ENCODE results near the gene DQX1.
"Not testable (repeated sequence)": the region's sequence is repeated elsewhere in the genome, so short reads cannot be mapped to it uniquely, and the experiment has no call there.

The DQX1 gene

GRCh38 chr2:74496997-74497776, 28.8 kb downstream of the DQX1 start:
- Mint-ChIP-seq H3K4me3 (peak overlapping the region; percentile 83), H3K4me1 (peaks cover 28% of the 10 kb centered on the region), H3K36me3 (peaks cover 23% of the 10 kb centered on the region), H3K27ac (no peak overlapping the region), H3K9me3 (no peaks in the 10 kb centered on the region), H3K27me3 (peaks cover 64% of the 10 kb centered on the region)
- no peak for DNase-seq
- CTCF ChIA-PET = interaction anchor here (0.6 to 1.0 kb wide), 2 partner anchors 7 to 17 kb away, joined by 3 read pairs; no protein-coding TSS in a partner anchor

- CTCF ChIA-PET = no interaction called here
- DNase-seq = no peak
- H3K27me3 Mint-ChIP-seq = peaks cover 46% of the 10 kb centered on the region
- H3K4me1 Mint-ChIP-seq = peaks cover 20% of the 10 kb centered on the region
- H3K36me3 Mint-ChIP-seq = peaks cover 29% of the 10 kb centered on the region
- no peak overlapping the region for H3K4me3 Mint-ChIP-seq
- no peak overlapping the region for H3K27ac Mint-ChIP-seq
- H3K9me3 Mint-ChIP-seq = no peaks in the 10 kb centered on the region
Observed at GRCh38 chr2:74495440-74495839, 30.6 kb downstream of the DQX1 start.

- no peak overlapping the region for H3K4me3 Mint-ChIP-seq
- no peak overlapping the region for H3K27ac Mint-ChIP-seq
- no peak for DNase-seq
- no peaks in the 10 kb centered on the region for H3K9me3 Mint-ChIP-seq
- peaks cover 27% of the 10 kb centered on the region for H3K27me3 Mint-ChIP-seq
- CTCF ChIA-PET = interaction anchor here (0.7 to 1.4 kb wide), 2 partner anchors 14 to 37 kb away, joined by 4 read pairs; partner anchors contain the start of genes HTRA2 and PCGF1
- H3K36me3 Mint-ChIP-seq = peaks cover 39% of the 10 kb centered on the region
- H3K4me1 Mint-ChIP-seq = peaks cover 12% of the 10 kb centered on the region
Observed at GRCh38 chr2:74493546-74493945, 32.5 kb downstream of the DQX1 start.

GRCh38 chr2:74491648-74492544, 34.1 kb downstream of the DQX1 start:
- H3K4me1 Mint-ChIP-seq = peaks cover 1% of the 10 kb centered on the region
- H3K27me3 Mint-ChIP-seq = peaks cover 11% of the 10 kb centered on the region
- CTCF ChIA-PET = interaction anchor here (1.0 to 1.3 kb wide), 2 partner anchors 9 to 12 kb away, joined by 3 to 4 read pairs; partner anchors contain the start of genes CCDC142 and TTC31
- H3K4me3 Mint-ChIP-seq = no peak overlapping the region
- H3K27ac Mint-ChIP-seq = no peak overlapping the region
- H3K36me3 Mint-ChIP-seq = peaks cover 40% of the 10 kb centered on the region
- DNase-seq = no peak
- no peaks in the 10 kb centered on the region for H3K9me3 Mint-ChIP-seq

GRCh38 chr2:74489906-74490305, 36.1 kb downstream of the DQX1 start:
- H3K27ac Mint-ChIP-seq = no peak overlapping the region
- H3K27me3 Mint-ChIP-seq = no peaks in the 10 kb centered on the region
- no peak for DNase-seq
- H3K9me3 Mint-ChIP-seq = no peaks in the 10 kb centered on the region
- H3K4me3 Mint-ChIP-seq = no peak overlapping the region
- H3K36me3 Mint-ChIP-seq = peaks cover 50% of the 10 kb centered on the region
- CTCF ChIA-PET = interaction anchor here (1.4 kb wide), 1 partner anchor 42 kb away, joined by 3 read pairs; no protein-coding TSS in a partner anchor
- H3K4me1 Mint-ChIP-seq = peaks cover 9% of the 10 kb centered on the region

- H3K36me3 Mint-ChIP-seq = peaks cover 45% of the 10 kb centered on the region
- H3K9me3 Mint-ChIP-seq = no peaks in the 10 kb centered on the region
- H3K27ac Mint-ChIP-seq = peak overlapping the region; percentile 40
- CTCF ChIA-PET = interaction anchor here (1.4 kb wide), 1 partner anchor 43 kb away, joined by 3 read pairs; no protein-coding TSS in a partner anchor
- H3K27me3 Mint-ChIP-seq = no peaks in the 10 kb centered on the region
- no peak for DNase-seq
- peaks cover 13% of the 10 kb centered on the region for H3K4me1 Mint-ChIP-seq
- no peak overlapping the region for H3K4me3 Mint-ChIP-seq
Observed at GRCh38 chr2:74488643-74489481, 37.2 kb downstream of the DQX1 start.

- no peak for DNase-seq
- Mint-ChIP-seq H3K36me3 (peaks cover 32% of the 10 kb centered on the region), H3K27ac (no peak overlapping the region), H3K4me1 (peaks cover 32% of the 10 kb centered on the region), H3K9me3 (no peaks in the 10 kb centered on the region), H3K27me3 (no peaks in the 10 kb centered on the region), H3K4me3 (no peak overlapping the region)
- CTCF ChIA-PET = interaction anchor here (6.1 kb wide), 1 partner anchor 102 kb away, joined by 81 read pairs; no protein-coding TSS in a partner anchor
Observed at GRCh38 chr2:74486141-74486540, 39.9 kb downstream of the DQX1 start.

GRCh38 chr2:74483675-74484164, 42.3 kb downstream of the DQX1 start:
- H3K9me3 Mint-ChIP-seq, H3K27me3 Mint-ChIP-seq, DNase-seq: not testable (repeated sequence)
- H3K4me3 Mint-ChIP-seq = peak overlapping the region; percentile 100
- H3K4me1 Mint-ChIP-seq = peaks cover 51% of the 10 kb centered on the region
- CTCF ChIA-PET = interaction anchor here (0.9 to 6.1 kb wide), 9 partner anchors 9 to 104 kb away, joined by 3 to 86 read pairs (median 6); partner anchors contain the start of genes AUP1, HTRA2, INO80B and MRPL53
- peaks cover 37% of the 10 kb centered on the region for H3K36me3 Mint-ChIP-seq
- peak overlapping the region; percentile 98 for H3K27ac Mint-ChIP-seq

- Mint-ChIP-seq H3K9me3 (no peaks in the 10 kb centered on the region), H3K27me3 (no peaks in the 10 kb centered on the region), H3K27ac (peak within 1 kb of the TSS; percentile 98), H3K4me1 (peaks cover 51% of the 10 kb centered on the region), H3K36me3 (peaks cover 37% of the 10 kb centered on the region), H3K4me3 (peak within 1 kb of the TSS; percentile 100)
- CTCF ChIA-PET = interaction anchor here (0.8 to 6.1 kb wide), 21 partner anchors 9 to 118 kb away, joined by 3 to 86 read pairs (median 4); partner anchors contain the start of genes AUP1, HTRA2, INO80B and MOGS
- DNase-seq = peak; percentile 96
Observed at GRCh38 chr2:74482801-74483674, 43.0 kb downstream of the DQX1 start, which contains the start of the genes CCDC142 and TTC31. Gene CCDC142, minus strand, starts transcription at chr2:74482998. Its CDS starts 161 bp downstream, at chr2:74482837. Gene TTC31, plus strand, starts transcription at chr2:74483081. Its CDS starts 15 bp downstream, at chr2:74483096.

GRCh38 chr2:74481961-74482800, 43.9 kb downstream of the DQX1 start:
- CTCF ChIA-PET = interaction anchor here (0.8 to 6.1 kb wide), 16 partner anchors 8 to 147 kb away, joined by 3 to 86 read pairs (median 4); partner anchors contain the start of genes AUP1, HTRA2, INO80B and MOGS
- Mint-ChIP-seq H3K27me3 (no peaks in the 10 kb centered on the region), H3K9me3 (no peaks in the 10 kb centered on the region), H3K4me3 (peak overlapping the region; percentile 100), H3K27ac (peak overlapping the region; percentile 98), H3K4me1 (peaks cover 51% of the 10 kb centered on the region), H3K36me3 (peaks cover 42% of the 10 kb centered on the region)
- DNase-seq = peak; percentile 75

- H3K36me3 Mint-ChIP-seq = peaks cover 38% of the 10 kb centered on the region
- peaks cover 48% of the 10 kb centered on the region for H3K4me1 Mint-ChIP-seq
- no peaks in the 10 kb centered on the region for H3K27me3 Mint-ChIP-seq
- H3K9me3 Mint-ChIP-seq = no peaks in the 10 kb centered on the region
- peak overlapping the region; percentile 100 for H3K4me3 Mint-ChIP-seq
- CTCF ChIA-PET = interaction anchor here (0.7 to 6.1 kb wide), 10 partner anchors 9 to 147 kb away, joined by 3 to 86 read pairs (median 8); partner anchors contain the start of genes AUP1, HTRA2, INO80B and MRPL53
- H3K27ac Mint-ChIP-seq = no peak overlapping the region
- no peak for DNase-seq
Observed at GRCh38 chr2:74481431-74481830, 44.6 kb downstream of the DQX1 start.
